NCI-H1092 (cell line): Measurements from ENCODE around the gene EEF1A2.

ENCODE experiments used
- DNase-seq: peaks from one replicate; lab custom pipeline; 2025; lab: John Stamatoyannopoulos, UW

Gene EEF1A2

GRCh38 chr20:63536997-63537524 is 38.2 kb upstream of the EEF1A2 start, which contains the start of gene PTK6:
Gene PTK6, minus strand, starts transcription at chr20:63537376. Its CDS starts 62 bp downstream, at chr20:63537314.
- no peak for DNase-seq

GRCh38 chr20:63536241-63536977 is 37.5 kb upstream of the EEF1A2 start:
- DNase-seq = peak; percentile 28

DNA sequence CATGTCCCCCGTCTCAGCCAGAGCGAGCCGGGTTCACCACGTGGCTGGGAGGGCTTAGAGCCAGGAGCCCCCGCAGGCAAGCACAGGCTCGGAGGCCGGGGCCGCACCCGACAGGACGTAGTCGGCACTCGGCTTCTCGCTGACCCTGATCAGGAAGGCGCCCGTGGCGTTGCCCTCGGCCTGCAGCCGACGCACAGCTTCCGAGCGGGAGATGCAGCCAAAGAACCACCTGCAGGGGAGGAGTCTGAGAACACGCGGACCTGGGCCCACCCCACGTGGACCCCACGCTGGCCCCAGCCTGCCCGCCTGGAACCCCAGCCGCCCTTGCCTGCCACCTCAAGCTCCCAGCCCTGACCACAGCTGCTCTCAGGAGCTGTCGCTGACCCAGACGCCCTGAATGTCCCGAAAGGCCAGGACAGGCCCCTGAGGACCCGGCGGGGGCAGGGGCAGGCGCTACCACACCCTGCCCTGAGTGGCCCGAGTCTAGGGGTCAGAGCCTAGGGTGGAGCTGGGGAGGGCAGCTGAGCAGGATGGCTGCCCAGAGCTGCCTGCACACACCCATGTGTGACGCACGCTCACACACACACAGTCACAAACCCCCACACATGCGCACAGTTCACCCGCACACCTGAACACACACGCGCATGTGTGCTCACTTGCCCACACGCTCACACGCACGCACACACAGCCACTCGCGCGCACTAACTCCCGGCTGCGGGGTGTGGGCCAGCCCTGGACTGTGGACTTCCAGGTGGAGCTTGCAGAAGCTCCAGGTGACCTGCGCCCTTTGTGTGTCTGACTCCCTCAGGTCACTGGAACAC is 36.2 kb upstream of the EEF1A2 start:
- DNase-seq = no peak

DNA sequence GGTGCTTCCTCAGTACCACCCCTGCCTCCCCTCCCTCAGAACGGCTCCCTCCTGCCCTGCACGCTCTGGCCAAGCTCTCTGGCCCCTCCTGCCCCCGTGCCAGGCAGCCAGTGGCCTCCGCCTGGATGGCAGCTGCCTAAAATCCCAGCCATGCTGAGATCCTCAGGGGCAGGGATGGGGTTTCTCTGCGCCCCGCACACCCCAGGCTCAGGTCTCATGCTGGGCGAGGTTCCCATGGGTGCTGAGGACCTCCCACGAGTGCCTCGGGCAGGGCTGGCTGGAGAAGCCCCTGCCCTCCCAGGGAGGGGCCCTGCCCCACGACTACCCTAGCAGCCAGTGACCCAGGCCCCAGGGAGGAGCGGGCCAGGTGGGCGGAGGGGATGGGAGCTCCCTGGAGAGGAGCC is 35.5 kb upstream of the EEF1A2 start:
- DNase-seq = no peak

GRCh38 chr20:63533871-63534393 is 35.0 kb upstream of the EEF1A2 start:
- no peak for DNase-seq

DNA sequence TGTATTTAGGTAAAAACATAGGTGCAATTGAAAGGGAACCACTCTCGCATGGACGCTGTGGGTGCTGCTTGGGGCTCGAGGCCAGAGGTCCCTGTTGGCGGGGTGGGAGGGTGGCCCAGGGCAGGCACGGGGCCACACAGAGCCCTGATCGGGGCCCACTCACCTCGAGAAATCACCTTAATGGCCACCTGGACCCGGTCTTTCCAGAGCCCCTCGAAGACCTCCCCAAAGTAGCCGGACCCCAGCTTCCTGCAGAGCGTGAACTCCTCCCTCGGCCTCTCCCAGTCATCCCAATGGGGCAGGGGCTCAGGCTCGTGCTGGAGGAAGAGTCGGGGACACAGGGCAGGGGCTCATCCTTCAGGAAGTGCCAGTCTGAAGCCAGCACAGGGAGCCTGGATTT is 34.5 kb upstream of the EEF1A2 start:
- no peak for DNase-seq

DNA sequence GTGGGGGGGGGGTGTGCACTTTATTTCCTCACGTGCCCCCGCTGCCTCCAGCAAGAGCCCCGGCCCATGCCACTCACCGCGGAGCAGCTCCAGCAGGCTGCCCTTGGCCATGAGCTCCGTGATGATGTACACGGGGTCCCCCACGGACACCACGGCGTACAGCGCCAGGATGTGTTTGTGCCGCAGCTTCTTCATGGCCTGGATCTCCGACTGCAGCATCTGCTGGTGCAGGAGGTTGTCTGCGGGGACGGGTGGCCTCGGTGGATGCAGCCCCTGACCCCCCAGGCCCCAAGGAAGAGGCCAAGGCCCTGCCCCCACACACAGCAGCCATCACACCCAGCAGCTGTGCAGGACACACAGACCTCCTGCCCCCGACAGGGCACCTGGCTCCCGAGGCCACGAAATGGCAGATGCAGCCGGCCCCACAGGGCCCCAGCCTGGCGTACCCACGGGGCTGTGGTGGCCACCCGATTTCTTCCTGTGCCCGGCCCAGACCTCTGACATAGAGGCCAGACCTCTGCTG is 33.6 kb upstream of the EEF1A2 start:
- DNase-seq = no peak

DNA sequence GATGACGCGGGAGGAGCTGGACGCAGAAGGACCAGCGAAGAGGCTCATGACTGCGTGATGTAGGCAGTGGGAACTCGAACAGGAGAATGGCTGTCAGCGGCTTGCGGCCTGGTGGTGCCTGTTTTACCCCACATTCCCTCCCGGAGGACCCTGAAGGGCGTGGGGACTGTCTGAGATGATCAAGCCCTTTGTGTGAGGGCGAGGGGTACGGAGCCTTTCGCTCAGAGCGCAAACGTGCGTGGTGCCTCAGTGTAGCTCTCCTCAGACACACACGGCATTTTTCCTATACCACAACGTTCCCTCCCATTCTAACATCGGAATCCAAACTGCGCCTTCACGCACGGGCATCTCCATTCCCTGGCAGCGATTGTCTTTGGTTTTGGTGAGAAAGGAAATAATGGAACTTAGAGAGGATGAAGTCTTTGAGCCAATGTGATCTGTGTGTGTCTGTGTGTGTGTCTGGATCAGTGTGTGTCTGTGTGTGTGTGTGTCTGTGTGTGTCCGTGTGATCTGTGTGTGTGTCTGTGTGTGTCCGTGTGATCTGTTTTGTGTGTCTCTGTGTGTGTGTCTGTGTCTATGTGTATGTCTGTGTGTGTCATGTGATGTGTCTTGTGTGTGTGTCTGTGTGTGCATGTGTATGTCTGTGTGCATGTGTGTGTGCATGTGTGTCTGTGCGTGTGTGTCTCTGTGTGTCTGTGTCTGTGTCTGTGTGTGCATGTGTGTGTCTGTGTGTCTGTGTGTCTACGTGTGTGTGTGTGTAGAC is 33.0 kb upstream of the EEF1A2 start:
- DNase-seq = no peak

GRCh38 chr20:63530788-63531160 is 31.9 kb upstream of the EEF1A2 start:
- no peak for DNase-seq

GRCh38 chr20:63529861-63530787 is 31.2 kb upstream of the EEF1A2 start:
- DNase-seq = no peak

DNA sequence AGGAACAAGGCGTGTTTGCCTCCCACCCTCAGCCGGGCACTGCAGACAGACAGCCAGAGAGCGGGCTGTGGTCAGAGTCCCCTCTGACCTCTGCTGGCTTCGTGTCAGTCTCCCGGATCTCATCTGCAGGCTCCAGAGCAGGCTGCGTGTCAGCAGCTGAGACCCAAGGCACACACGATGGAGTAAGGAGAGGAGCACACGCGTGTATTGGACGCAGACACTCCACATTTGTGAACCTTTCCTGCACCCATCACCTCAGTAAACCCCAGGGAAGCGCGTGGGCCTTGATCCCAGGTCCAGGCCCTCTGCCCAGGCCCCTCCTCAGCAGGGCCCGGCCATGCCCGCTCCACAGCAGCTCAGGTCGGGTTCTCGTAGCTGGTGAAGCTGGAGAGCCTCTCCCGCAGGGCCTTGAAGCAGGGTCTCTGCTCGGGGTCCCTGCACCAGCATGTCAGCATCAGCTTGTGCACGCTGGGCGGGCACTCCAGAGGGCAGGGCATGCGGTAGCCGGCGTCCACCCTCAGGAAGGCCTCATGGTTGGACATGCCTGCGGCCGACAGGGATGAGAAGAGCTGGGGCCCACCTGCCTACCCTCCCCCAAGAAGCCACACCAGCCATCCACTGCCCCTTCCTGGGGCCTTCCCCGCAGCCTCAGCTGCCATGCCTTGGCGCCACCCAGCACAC is 30.4 kb upstream of the EEF1A2 start:
- DNase-seq = no peak

GRCh38 chr20:63527184-63527583 is 28.3 kb upstream of the EEF1A2 start:
- no peak for DNase-seq

DNA sequence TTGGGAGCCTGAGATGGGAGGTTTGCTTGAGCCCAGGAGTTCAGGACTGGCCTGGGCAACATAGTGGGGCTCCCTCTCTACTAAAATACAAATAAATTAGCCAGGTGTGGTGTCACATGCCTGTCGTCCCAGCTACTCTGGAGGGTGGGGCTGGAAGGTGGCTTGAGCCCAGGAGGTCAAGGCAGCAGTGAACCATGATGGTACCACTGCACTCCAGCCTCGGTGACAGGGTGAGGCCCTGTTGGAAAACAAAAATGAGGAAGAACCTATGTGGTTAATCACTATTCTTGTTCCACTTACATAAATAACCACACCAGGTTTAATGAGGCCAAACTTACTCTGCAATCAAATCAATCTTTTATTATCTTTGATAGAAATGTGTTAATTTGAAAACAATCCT is 27.1 kb upstream of the EEF1A2 start:
- no peak for DNase-seq

DNA sequence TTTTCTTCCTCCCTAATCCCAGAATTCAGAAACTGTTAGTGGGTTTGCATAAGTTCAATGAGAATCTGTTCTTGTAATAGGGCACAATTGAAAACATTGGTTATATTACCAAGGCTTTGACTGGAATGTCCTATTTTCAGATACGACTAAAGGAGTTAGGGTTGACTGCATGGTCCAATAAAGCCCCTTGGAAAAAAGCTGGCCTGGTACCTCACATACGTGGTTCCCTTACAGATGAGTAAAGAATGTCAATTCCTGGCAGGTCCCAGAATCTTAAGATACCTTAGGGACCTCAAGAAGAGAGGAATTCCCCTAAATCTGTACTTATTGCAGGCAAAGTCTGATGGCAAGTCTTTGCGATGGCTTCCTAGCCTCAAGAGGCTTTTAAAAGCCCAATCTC is 26.3 kb upstream of the EEF1A2 start:
- no peak for DNase-seq

- DNase-seq = no peak
Observed at GRCh38 chr20:63522981-63523611, 24.2 kb upstream of the EEF1A2 start.

DNA sequence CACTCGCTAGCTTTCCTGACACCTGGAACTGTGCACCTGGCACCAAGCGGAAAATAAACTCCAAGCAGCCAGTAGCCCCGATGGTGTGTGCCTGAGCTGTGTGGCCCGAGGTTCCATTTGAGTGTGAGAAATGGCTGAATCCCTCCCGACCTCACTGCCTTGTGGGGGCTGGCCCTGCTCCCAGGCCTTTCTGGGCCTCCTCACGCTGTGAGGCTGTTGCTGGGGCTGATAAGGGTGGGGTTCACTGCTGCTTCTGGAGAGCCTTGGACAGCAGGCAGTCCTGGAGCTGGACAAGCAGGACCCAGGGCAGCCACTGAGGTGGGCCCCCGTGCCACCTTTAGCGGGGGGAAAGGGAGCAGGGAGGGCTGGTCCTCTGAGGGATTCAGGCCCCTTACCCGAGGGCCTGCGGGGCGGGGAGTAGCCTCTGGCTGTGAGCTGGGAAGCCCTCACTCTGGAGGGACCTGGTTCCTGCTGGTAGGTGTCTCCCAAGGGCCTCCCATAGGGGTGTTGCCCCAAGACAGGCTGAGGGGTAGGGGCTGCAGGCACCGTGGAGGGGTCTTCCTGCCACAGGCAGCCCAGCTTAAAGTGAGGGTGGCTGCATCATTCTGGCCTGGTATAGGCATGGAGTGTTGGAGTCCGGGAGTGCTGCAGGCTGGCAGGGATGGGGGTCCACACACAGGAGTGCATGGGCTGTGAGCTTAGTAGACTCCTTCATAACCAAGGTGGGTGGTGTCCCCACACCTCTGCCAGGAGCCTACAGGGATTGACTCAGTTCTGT is 23.4 kb upstream of the EEF1A2 start:
- no peak for DNase-seq

- no peak for DNase-seq
Observed at GRCh38 chr20:63521602-63522001, 22.7 kb upstream of the EEF1A2 start.

DNA sequence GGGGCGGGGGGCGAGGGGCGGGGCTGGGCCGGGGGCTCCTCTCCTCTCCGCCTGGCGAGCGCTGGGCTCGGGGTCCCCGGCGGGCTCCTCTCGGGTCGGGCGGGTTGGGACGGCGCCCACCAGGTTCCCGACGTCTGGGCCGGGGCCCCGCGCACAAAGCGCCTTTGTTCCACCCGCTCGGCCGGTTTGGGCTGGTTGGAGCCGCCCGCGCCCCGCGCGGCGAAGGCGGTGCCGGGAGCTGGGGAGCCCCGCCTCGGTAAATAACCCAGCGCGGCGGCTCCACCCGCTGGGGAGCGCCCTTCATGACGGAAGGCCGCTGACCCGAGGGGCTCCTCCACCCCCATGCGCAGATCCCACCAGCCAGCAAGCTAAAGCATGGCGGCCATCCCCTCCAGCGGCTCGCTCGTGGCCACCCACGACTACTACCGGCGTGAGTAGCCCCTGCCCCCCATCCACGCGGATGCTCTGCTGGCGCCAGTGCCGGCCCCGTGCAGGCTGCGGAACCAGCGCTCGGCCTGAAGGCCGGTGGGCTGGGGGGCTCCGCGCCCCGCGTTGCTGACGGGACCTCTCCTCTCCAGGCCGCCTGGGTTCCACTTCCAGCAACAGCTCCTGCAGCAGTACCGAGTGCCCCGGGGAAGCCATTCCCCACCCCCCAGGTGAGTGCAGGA is 22.2 kb upstream of the EEF1A2 start:
- peak; percentile 54 for DNase-seq
